ENCODE results near the gene TDRD10.

GRCh38 chr1:154533952-154534844 is 32.2 kb downstream of the TDRD10 start:
- TF ChIP-seq ARNTL (CRISPR knock-in tag; IDR thresholded peaks at IDR 0.05; ENCODE audit: borderline replicate concordance, low read depth) (no peak), ISL1 (CRISPR knock-in tag; IDR thresholded peaks at IDR 0.05) (no peak), CSDC2 (CRISPR knock-in tag; IDR thresholded peaks at IDR 0.05) (no peak), POU6F1 (CRISPR knock-in tag; IDR thresholded peaks at IDR 0.05; ENCODE audit: borderline replicate concordance, low read depth) (no peak), RARB (CRISPR knock-in tag; IDR thresholded peaks at IDR 0.05) (no peak), ZNF565 (CRISPR knock-in tag; conservative IDR thresholded peaks at IDR 0.05; ENCODE audit: low read depth) (no peak)

Data from SK-N-SH treated with all-trans-retinoic acid at 6 μM for 48 hours (cell line).